Body of pancreas (tissue), 4 donors: ENCODE measurements around the gene SORCS2. TPM values are rescaled to one million over a fixed set of nuclear protein-coding genes. Genes with fewer than 3 reads are reported as not detected.

Experiments used
- ATAC-seq: fragments of 150-250 bp; one replicate; pipeline ENCODE4 v1.9.1; 2016
- DNase-seq, 4 donors: peaks; one replicate each; pipeline ENCODE4 v3.0.0-alpha.2; 2019
- H3K27ac ChIP-seq, 4 donors: fragments of 200-600 bp; sonication (generic); 1 replicate in 3 of 4; 2 replicates in 1 of 4; pipeline versions ENCODE4 v1.5.1 to v1.6.1; 2016 to 2019; ENCODE audit warnings: mild to moderate bottlenecking in 1 of 4, mixed read lengths in 1 of 4, moderate library complexity in 1 of 4
- H3K27me3 ChIP-seq, 2 donors: fragments of 200-600 bp; sonication (generic); one replicate each; pipeline ENCODE4 v1.6.0; 2016; ENCODE audit warnings: mild to moderate bottlenecking in 1 of 2
- H3K36me3 ChIP-seq, 2 donors: fragments of 200-600 bp; sonication (generic); replicated peaks in 1 of 2; 2 replicates each; pipeline ENCODE4 v1.5.1; 2016; ENCODE audit warnings: low read depth in 2 of 2; ENCODE audit not compliant: insufficient read depth in 1 of 2
- H3K4me1 ChIP-seq: fragments of 200-600 bp; sonication (generic); one replicate; pipeline ENCODE4 v1.6.0; 2016
- H3K4me3 ChIP-seq, 2 donors: fragments of 200-600 bp; sonication (generic); 1 replicate in 1 of 2; 2 replicates in 1 of 2; pipeline ENCODE4 v1.5.1; 2016 to 2019
- H3K9me3 ChIP-seq, 3 donors: fragments of 200-600 bp; sonication (generic); 1 replicate in 2 of 3; 2 replicates in 1 of 3; pipeline ENCODE4 v1.5.1; 2016
- CTCF ChIP-seq, 7 experiments: fragments of 450-650 bp in 4 of 7; fragments of 200-600 bp in 3 of 7; sonication (generic) in 3 of 7; IDR thresholded peaks; one replicate each; pipeline ENCODE4 v1.5.1; 2016 to 2019; ENCODE audit warnings: antibody characterized with exemption in 7 of 7
- POLR2A ChIP-seq, 3 donors: fragments of 450-650 bp; IDR thresholded peaks; one replicate each; pipeline ENCODE4 v1.6.1; 2016; ENCODE audit warnings: antibody characterized with exemption in 3 of 3, mild to moderate bottlenecking in 2 of 3
- WGBS, 2 donors: methylation state at CpG; one replicate each; pipeline ENCODE4 v1.1.5; 2017; 5-methylcytosine and 5-hydroxymethylcytosine counted together
- intact Hi-C: fragments of 100-400 bp; cut with DNase I; formaldehyde crosslinking; loops from one replicate; pipeline ENCODE4 v1.15.1; 2023
- total RNA-seq, 2 donors: library from RNA; depleted of rRNA; stranded (reverse); fragments of >200 nt; gene quantifications; one replicate each; pipeline ENCODE4 v1.1.0, GENCODE V29; 2016

The SORCS2 gene
- total RNA-seq, 2 donors from 2014 or later = 0.26 to 0.33 TPM

- WGBS, 2 donors = 30 to 41% methylated on average over 7 of the region's 7 CpGs
- DNase-seq (peak in 1 of 4 donors; percentile 6), ATAC-seq (no peak)
- H3K4me1 ChIP-seq = peaks cover 3% of the 10 kb centered on the region
- no peaks in the 10 kb centered on the region for H3K9me3 ChIP-seq
- H3K27ac ChIP-seq = no peak overlapping the region
- H3K27me3 ChIP-seq = peaks cover 0 to 4% of the 10 kb centered on the region in 2 donors
- no peaks in the 10 kb centered on the region for H3K36me3 ChIP-seq
- TF ChIP-seq POLR2A (IDR thresholded peaks at IDR 0.05) (no peak), CTCF (IDR thresholded peaks at IDR 0.05) (no peak)
- H3K4me3 ChIP-seq = no peak overlapping the region
- intact Hi-C loops = no loop called here
Observed at GRCh38 chr4:7187168-7187535, 5.2 kb upstream of the SORCS2 start.

DNA sequence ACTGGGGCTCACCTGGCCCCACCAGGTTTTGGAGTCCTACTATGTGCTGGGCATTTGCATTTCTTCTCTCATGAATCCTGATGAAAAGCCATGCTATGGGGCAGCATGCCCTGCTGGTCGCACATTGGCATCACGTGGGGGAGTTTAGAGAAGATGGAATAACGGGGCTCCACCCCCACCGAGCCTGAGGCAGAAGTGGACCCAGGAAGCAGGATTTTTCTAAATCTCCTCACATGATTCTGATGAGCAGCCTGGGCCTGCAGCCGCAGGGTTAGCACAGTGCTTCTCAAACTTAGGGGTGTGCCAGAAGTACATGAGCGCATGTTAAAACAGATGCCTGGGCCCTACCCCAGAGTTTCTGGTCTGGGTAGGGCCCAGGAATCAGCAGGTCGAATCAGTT is 4.6 kb upstream of the SORCS2 start:
- ATAC-seq (no peak), DNase-seq (peak in 1 of 4 donors; percentile 3)
- Histone ChIP-seq H3K36me3 (no peaks in the 10 kb centered on the region), H3K27ac (no peak overlapping the region), H3K27me3 (peaks cover 0 to 4% of the 10 kb centered on the region in 2 donors), H3K4me3 (no peak overlapping the region), H3K4me1 (peaks cover 3% of the 10 kb centered on the region), H3K9me3 (no peaks in the 10 kb centered on the region)
- TF ChIP-seq CTCF (IDR thresholded peaks at IDR 0.05) (no peak), POLR2A (IDR thresholded peaks at IDR 0.05) (no peak)
- intact Hi-C loops = no loop called here
- WGBS, 2 donors = 73 to 80% methylated on average over 7 of the region's 7 CpGs

DNA sequence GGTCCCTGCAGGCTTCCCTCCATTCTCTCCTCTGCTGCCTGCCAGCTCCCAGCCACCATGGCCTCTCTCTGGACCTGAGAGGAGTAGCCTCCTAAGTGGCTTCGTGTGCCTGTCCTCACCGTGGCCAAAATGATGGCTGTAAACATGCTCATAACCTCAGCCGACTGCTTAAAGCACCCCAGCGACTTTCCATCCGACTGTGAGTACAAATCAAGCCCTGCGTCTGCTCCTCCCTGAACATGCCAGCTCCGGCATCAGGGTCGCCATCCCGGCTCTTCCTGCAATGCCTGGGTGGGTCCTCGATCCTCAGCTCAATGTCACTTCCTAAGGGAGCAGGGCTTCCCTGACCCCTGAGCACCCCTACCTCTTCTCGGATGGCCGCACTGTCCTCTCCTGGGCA is 3.3 kb upstream of the SORCS2 start:
- TF ChIP-seq POLR2A (IDR thresholded peaks at IDR 0.05) (no peak), CTCF (IDR thresholded peaks at IDR 0.05) (no peak)
- Histone ChIP-seq H3K4me1 (peaks cover 12% of the 10 kb centered on the region), H3K9me3 (no peaks in the 10 kb centered on the region), H3K27me3 (peaks cover 0 to 9% of the 10 kb centered on the region in 2 donors), H3K4me3 (no peak overlapping the region), H3K36me3 (no peaks in the 10 kb centered on the region), H3K27ac (no peak overlapping the region)
- 43 to 65% methylated on average over 7 to 11 of the region's 12 CpGs for WGBS, 2 donors
- ATAC-seq = no peak
- peak in 1 of 4 donors; percentile 8 for DNase-seq
- intact Hi-C loops = no loop called here

DNA sequence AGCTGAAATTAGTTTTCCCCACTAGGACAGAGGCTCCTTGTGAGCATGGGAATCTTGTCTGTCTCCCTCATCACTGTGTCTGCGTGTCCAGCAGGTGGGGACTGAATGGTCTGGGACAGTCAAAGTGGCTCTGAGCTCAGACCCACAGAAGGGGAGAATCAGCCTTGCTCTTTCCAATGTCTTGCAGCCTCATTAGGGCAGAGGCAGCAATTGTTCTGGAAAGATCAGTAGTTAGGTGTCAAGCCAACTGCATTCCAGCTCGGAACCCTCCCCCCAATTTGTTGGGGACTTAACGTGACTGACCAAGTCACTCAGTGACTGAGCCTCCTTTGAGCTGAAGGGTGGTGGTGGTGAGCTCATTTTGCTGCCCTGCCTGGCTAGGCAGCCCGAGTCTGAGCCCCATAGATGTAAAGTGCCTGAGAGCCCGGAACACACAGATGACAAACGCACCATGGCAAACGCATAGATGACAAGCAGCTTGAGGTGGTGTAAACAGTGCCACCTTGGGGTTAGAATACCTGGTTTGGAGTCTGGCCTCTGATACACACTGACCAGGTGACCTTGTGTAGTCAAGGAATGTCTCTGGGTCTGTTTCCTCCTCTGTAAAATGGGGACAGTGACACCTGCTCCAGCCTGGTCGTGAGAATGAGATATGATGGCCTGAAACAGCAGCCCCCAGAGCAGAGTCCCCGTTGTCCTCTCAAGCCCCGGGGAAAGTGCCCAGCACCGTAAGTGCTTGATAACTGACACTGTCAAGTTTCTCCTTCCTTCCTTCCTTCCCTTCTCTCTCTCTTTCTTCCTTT is 2.7 kb upstream of the SORCS2 start:
- H3K4me1 ChIP-seq = peaks cover 12% of the 10 kb centered on the region
- ATAC-seq (no peak), DNase-seq (peak in 3 of 4 donors; percentile 13 to 43 (median 33))
- no peak overlapping the region for H3K4me3 ChIP-seq
- no peak overlapping the region for H3K27ac ChIP-seq
- intact Hi-C loops = loop anchor here (5.0 kb wide), 1 partner anchor 528 kb away; no protein-coding TSS in a partner anchor
- WGBS, 2 donors = 23 to 30% methylated on average over 9 to 11 of the region's 11 CpGs
- H3K27me3 ChIP-seq = peaks cover 0 to 14% of the 10 kb centered on the region in 2 donors
- TF ChIP-seq CTCF (IDR thresholded peaks at IDR 0.05) = peak in 3 of 7 experiments; percentile 18 to 39 (median 29)
- no peak for TF ChIP-seq POLR2A (IDR thresholded peaks at IDR 0.05)
- no peaks in the 10 kb centered on the region for H3K9me3 ChIP-seq
- H3K36me3 ChIP-seq = no peaks in the 10 kb centered on the region

GRCh38 chr4:7190278-7190594 is 2.1 kb upstream of the SORCS2 start:
- intact Hi-C loops = loop anchor here (5.0 kb wide), 1 partner anchor 527 kb away; no protein-coding TSS in a partner anchor
- no peak overlapping the region for H3K27ac ChIP-seq
- no peaks in the 10 kb centered on the region for H3K36me3 ChIP-seq
- 73 to 76% methylated on average over 2 of the region's 2 CpGs for WGBS, 2 donors
- peaks cover 12% of the 10 kb centered on the region for H3K4me1 ChIP-seq
- peaks cover 0 to 14% of the 10 kb centered on the region in 2 donors for H3K27me3 ChIP-seq
- ATAC-seq (no peak), DNase-seq (no peak)
- no peak overlapping the region for H3K4me3 ChIP-seq
- no peak for TF ChIP-seq POLR2A (IDR thresholded peaks at IDR 0.05)
- no peaks in the 10 kb centered on the region for H3K9me3 ChIP-seq
